Activated naive CD8-positive, alpha-beta T cell (primary cell): Measurements from ENCODE around the gene ARHGEF16.
A peak's percentile ranks its signal among the peaks of the same experiment; 100 is the strongest.

Source experiments
- H3K27ac Mint-ChIP-seq: one replicate; pipeline ENCODE4 v1.8.0; 2021; ENCODE audit warnings: mixed read lengths
- H3K27me3 Mint-ChIP-seq: one replicate; pipeline ENCODE4 v1.8.0; 2021; ENCODE audit warnings: mixed read lengths
- H3K36me3 Mint-ChIP-seq: one replicate; pipeline ENCODE4 v1.8.0; 2021; ENCODE audit warnings: mixed read lengths
- H3K4me1 Mint-ChIP-seq: one replicate; pipeline ENCODE4 v1.8.0; 2021; ENCODE audit warnings: low read depth, mixed read lengths
- H3K4me3 Mint-ChIP-seq: one replicate; pipeline ENCODE4 v1.8.0; 2021; ENCODE audit warnings: mild to moderate bottlenecking, mixed read lengths
- H3K9me3 Mint-ChIP-seq: one replicate; pipeline ENCODE4 v1.8.0; 2021; ENCODE audit warnings: low read depth, mixed read lengths

The ARHGEF16 gene

GRCh38 chr1:3440711-3441409 lies 13.6 kb upstream of the ARHGEF16 start:
- Mint-ChIP-seq H3K36me3 (no peaks in the 10 kb centered on the region), H3K27me3 (no peaks in the 10 kb centered on the region), H3K9me3 (no peaks in the 10 kb centered on the region), H3K4me3 (no peak overlapping the region), H3K4me1 (no peaks in the 10 kb centered on the region), H3K27ac (no peak overlapping the region)

GRCh38 chr1:3441410-3441847 lies 13.0 kb upstream of the ARHGEF16 start:
- no peaks in the 10 kb centered on the region for H3K9me3 Mint-ChIP-seq
- H3K27me3 Mint-ChIP-seq: no peaks in the 10 kb centered on the region
- no peaks in the 10 kb centered on the region for H3K36me3 Mint-ChIP-seq
- H3K27ac Mint-ChIP-seq: no peak overlapping the region
- H3K4me1 Mint-ChIP-seq: no peaks in the 10 kb centered on the region
- no peak overlapping the region for H3K4me3 Mint-ChIP-seq

DNA sequence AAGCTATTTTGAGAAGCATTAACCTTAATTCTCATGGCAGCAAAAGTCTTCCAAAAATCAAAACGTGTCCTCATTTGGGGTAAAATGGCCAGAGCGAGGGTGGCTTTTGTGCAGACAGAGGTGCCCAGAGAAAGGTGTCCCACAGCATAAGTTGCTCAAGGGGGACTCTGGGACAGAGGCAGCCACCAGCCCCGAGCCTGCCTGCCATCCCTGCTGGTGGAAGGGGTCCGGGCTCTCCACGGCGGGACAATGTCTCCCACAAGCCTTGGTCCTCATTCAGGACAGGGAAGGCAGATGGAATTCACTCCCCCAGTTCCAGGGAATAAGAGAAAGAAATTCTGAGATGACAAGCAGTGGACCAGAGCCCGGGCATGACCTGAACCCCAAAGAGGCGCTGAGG lies 12.6 kb upstream of the ARHGEF16 start:
- no peak overlapping the region for H3K4me3 Mint-ChIP-seq
- no peaks in the 10 kb centered on the region for H3K27me3 Mint-ChIP-seq
- H3K9me3 Mint-ChIP-seq: no peaks in the 10 kb centered on the region
- H3K4me1 Mint-ChIP-seq: no peaks in the 10 kb centered on the region
- H3K36me3 Mint-ChIP-seq: no peaks in the 10 kb centered on the region
- H3K27ac Mint-ChIP-seq: no peak overlapping the region

- no peaks in the 10 kb centered on the region for H3K9me3 Mint-ChIP-seq
- H3K27me3 Mint-ChIP-seq: no peaks in the 10 kb centered on the region
- no peaks in the 10 kb centered on the region for H3K36me3 Mint-ChIP-seq
- no peak overlapping the region for H3K4me3 Mint-ChIP-seq
- no peaks in the 10 kb centered on the region for H3K4me1 Mint-ChIP-seq
- H3K27ac Mint-ChIP-seq: no peak overlapping the region
Measured at GRCh38 chr1:3442331-3442730, 12.1 kb upstream of the ARHGEF16 start.

DNA sequence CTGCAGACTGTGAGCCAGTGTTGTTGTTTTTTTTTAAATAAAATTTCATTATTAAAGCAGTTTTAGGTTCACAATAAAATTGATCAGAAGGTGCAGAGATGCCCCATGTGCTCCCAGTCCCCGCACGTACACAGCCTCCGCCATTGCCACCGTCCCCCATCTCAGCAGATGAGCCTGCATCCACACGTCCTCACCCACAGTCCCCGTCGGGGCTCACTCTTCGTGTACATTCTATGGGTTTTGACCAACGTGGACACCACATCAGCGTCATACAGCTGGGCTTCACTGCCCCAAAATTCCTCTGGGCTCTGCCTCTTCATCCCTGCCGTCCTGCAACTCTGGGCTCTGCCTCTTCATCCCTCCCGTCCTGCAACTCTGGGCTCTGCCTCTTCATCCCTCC lies 11.6 kb upstream of the ARHGEF16 start:
- Mint-ChIP-seq H3K4me3 (no peak overlapping the region), H3K9me3 (no peaks in the 10 kb centered on the region), H3K27ac (no peak overlapping the region), H3K36me3 (no peaks in the 10 kb centered on the region), H3K4me1 (no peaks in the 10 kb centered on the region), H3K27me3 (no peaks in the 10 kb centered on the region)

GRCh38 chr1:3443807-3444206 lies 10.7 kb upstream of the ARHGEF16 start:
- H3K36me3 Mint-ChIP-seq: no peaks in the 10 kb centered on the region
- H3K27me3 Mint-ChIP-seq: no peaks in the 10 kb centered on the region
- no peak overlapping the region for H3K27ac Mint-ChIP-seq
- H3K9me3 Mint-ChIP-seq: no peaks in the 10 kb centered on the region
- H3K4me3 Mint-ChIP-seq: no peak overlapping the region
- no peaks in the 10 kb centered on the region for H3K4me1 Mint-ChIP-seq

DNA sequence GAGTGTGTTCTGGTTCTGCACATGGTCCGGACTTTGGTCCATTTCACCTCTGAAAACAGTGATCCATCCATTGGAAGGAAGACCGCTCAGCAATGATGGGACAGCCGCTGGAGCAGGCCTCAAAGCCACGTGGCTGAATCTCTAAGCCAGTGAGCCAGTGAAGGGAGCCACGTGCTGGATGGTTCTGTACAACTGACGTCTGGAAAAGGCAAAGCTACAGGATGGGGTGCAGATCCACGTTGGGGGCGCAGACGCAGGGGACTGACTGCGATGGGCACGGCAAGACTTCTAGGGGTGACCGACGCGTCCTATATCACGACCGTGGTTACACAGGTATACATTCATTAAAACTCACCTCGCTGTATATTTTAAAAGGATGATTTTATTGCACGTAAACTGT lies 10.2 kb upstream of the ARHGEF16 start:
- Mint-ChIP-seq H3K36me3 (no peaks in the 10 kb centered on the region), H3K4me1 (no peaks in the 10 kb centered on the region), H3K4me3 (no peak overlapping the region), H3K27me3 (no peaks in the 10 kb centered on the region), H3K9me3 (no peaks in the 10 kb centered on the region), H3K27ac (no peak overlapping the region)

- Mint-ChIP-seq H3K27ac (no peak overlapping the region), H3K27me3 (no peaks in the 10 kb centered on the region), H3K4me3 (no peak overlapping the region), H3K9me3 (no peaks in the 10 kb centered on the region), H3K36me3 (no peaks in the 10 kb centered on the region), H3K4me1 (no peaks in the 10 kb centered on the region)
Measured at GRCh38 chr1:3444736-3445135, 9.7 kb upstream of the ARHGEF16 start.

- H3K27me3 Mint-ChIP-seq: peaks cover 6% of the 10 kb centered on the region
- no peak overlapping the region for H3K4me3 Mint-ChIP-seq
Measured at GRCh38 chr1:3450202-3450863, 4.1 kb upstream of the ARHGEF16 start.

GRCh38 chr1:3450983-3451382 lies 3.5 kb upstream of the ARHGEF16 start:
- Mint-ChIP-seq H3K27ac (no peak overlapping the region), H3K36me3 (no peaks in the 10 kb centered on the region), H3K27me3 (peaks cover 6% of the 10 kb centered on the region), H3K4me3 (no peak overlapping the region), H3K4me1 (peaks cover 4% of the 10 kb centered on the region), H3K9me3 (no peaks in the 10 kb centered on the region)

More at GRCh38 chr1:3450202-3450863, 4.1 kb upstream of the ARHGEF16 start:
- Mint-ChIP-seq H3K27ac (no peak overlapping the region), H3K9me3 (no peaks in the 10 kb centered on the region), H3K4me1 (peaks cover 2% of the 10 kb centered on the region), H3K36me3 (no peaks in the 10 kb centered on the region)

DNA sequence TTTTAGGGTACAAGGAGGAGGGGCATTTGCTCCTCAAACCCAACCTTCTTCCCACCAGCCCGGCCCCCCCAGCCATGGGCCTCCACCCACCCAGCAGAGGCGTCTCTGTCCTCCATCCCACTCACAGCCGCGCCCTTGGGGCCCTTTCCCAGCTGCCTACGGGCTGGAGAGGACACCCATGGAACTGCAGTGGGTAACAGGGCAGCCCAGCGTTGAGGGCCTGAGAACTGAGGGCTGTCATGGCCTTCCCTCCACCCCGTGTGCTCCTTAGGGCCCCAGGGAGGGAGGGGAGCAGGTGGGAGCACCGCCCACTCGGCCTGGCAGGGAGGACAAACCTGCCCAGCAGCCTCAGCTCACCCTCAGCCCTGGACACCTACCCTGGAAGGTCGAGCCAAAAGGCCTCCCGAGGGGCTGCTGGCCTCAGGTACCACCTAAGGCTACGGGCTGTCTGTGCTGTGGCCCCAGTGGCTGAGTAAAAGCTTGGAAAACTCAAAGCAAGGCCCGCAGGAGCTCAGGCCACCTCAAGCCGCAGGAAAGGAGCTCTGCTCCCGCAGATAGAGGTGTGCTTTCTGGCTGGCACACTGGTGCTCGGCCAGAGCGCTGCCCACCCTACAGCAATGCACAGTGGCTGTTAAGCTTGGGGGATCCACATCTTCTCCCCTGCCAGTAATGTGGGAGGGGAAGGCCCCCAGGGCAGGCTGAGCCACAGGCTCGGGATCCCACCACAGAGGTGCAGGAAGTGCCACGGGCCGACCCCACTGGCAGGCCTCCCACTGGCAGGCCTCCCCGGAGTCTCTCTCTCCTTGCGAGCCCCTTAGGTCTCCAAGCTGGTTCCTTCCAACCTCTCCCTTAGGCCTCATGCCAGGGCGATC lies 2.2 kb upstream of the ARHGEF16 start:
- H3K27me3 Mint-ChIP-seq: peaks cover 6% of the 10 kb centered on the region
- H3K9me3 Mint-ChIP-seq: no peaks in the 10 kb centered on the region
- no peaks in the 10 kb centered on the region for H3K36me3 Mint-ChIP-seq
- no peak overlapping the region for H3K4me3 Mint-ChIP-seq
- no peak overlapping the region for H3K27ac Mint-ChIP-seq
- H3K4me1 Mint-ChIP-seq: peaks cover 4% of the 10 kb centered on the region

- no peaks in the 10 kb centered on the region for H3K36me3 Mint-ChIP-seq
- no peaks in the 10 kb centered on the region for H3K9me3 Mint-ChIP-seq
- no peak overlapping the region for H3K27ac Mint-ChIP-seq
- H3K4me3 Mint-ChIP-seq: no peak overlapping the region
- H3K4me1 Mint-ChIP-seq: peaks cover 4% of the 10 kb centered on the region
- peaks cover 6% of the 10 kb centered on the region for H3K27me3 Mint-ChIP-seq
Measured at GRCh38 chr1:3452866-3453175, 1.6 kb upstream of the ARHGEF16 start.

- H3K27me3 Mint-ChIP-seq: peaks cover 6% of the 10 kb centered on the region
- H3K4me3 Mint-ChIP-seq: peak overlapping the region; percentile 71
- H3K9me3 Mint-ChIP-seq: no peaks in the 10 kb centered on the region
- no peaks in the 10 kb centered on the region for H3K36me3 Mint-ChIP-seq
- H3K27ac Mint-ChIP-seq: no peak overlapping the region
- peaks cover 4% of the 10 kb centered on the region for H3K4me1 Mint-ChIP-seq
Measured at GRCh38 chr1:3453203-3453761, 1.2 kb upstream of the ARHGEF16 start.

- Mint-ChIP-seq H3K9me3 (no peaks in the 10 kb centered on the region), H3K27ac (no peak overlapping the region), H3K4me1 (peaks cover 4% of the 10 kb centered on the region), H3K4me3 (peak overlapping the region; percentile 66), H3K36me3 (no peaks in the 10 kb centered on the region), H3K27me3 (peaks cover 6% of the 10 kb centered on the region)
Measured at GRCh38 chr1:3454811-3455618, 550 bp downstream of the ARHGEF16 start.
